ENCODE data around the gene SHQ1. TPM values are rescaled to one million over a fixed set of nuclear protein-coding genes. Genes with fewer than 3 reads are reported as not detected.

SHQ1 gene
- total and polyA plus RNA-seq, 2 donors (not counting 3 experiments of a cell fraction or from before 2014, with no cell fraction given), result 7.3 to 20.6 TPM

DNA sequence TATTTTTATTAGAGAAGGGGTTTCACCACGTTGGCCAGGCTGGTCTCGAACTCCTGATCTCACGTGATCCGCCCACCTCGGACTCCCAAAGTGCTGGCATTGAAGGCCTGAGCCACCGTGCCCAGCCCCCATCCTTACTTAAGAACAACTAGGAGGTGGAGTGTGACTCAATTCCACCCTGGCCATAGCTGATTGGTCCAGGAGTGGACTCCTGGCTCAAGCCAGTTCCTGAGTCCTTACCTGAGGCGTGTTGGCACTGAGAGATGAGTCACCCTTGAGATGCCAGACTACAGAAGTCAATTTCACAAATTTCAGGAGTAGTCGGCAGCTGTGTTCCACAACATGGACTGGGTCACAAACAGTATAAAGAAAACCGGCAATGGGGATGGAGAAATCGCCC lies 124.2 kb downstream of the SHQ1 start:
- H3K9me1 ChIP-seq (replicated peaks; ENCODE audit: control insufficient read depth, extremely low read depth, insufficient read depth, low read length), result no peaks in the 10 kb centered on the region
- no peak for TF ChIP-seq GATA2 (IDR thresholded peaks at IDR 0.05; ENCODE audit: insufficient read depth, insufficient read length, low read depth, low read length)
- TF ChIP-seq POLR2A (IDR thresholded peaks at IDR 0.05; ENCODE audit: low read depth, low read length), result no peak
- no peak for TF ChIP-seq FOS (IDR thresholded peaks at IDR 0.05; ENCODE audit: borderline replicate concordance, insufficient read depth, low read length)
- TF ChIP-seq POLR2AphosphoS5 (IDR thresholded peaks at IDR 0.05; ENCODE audit: insufficient read depth, low read depth, low read length), result no peak
- no peak for TF ChIP-seq CTCF (IDR thresholded peaks at IDR 0.05; ENCODE audit: extremely low read depth in 1 of 2, insufficient read depth in 1 of 2, low read depth in 1 of 2, low read length in 2 of 2)
- TF ChIP-seq MAX (IDR thresholded peaks at IDR 0.05; ENCODE audit: insufficient read depth, insufficient read length), result no peak
- TF ChIP-seq MYC (IDR thresholded peaks at IDR 0.05; ENCODE audit: low read depth, low read length), result no peak
- TF ChIP-seq JUN (IDR thresholded peaks at IDR 0.05; ENCODE audit: borderline replicate concordance, insufficient read depth, insufficient read length, low read depth), result no peak
- no peaks in the 10 kb centered on the region for H4K20me1 ChIP-seq (replicated peaks; ENCODE audit: control insufficient read depth, extremely low read depth, insufficient read depth, low read length)
- no peak overlapping the region for H2AFZ ChIP-seq (ENCODE audit: low read depth, low read length)
- POLR2A ChIA-PET, result no interaction called here
- intact Hi-C loops (cut with micrococcal nuclease), result no loop called here
- no peaks in the 10 kb centered on the region for H3K27me3 ChIP-seq (ENCODE audit: control insufficient read depth in 2 of 2, insufficient read depth in 2 of 2, low read length in 2 of 2)
- no peak overlapping the region for H3K4me3 ChIP-seq (replicated peaks in 1 of 3; ENCODE audit: insufficient read depth in 1 of 3, low read depth in 1 of 3, low read length in 3 of 3)
- H3K79me2 ChIP-seq (ENCODE audit: control insufficient read depth, insufficient read depth, low read length), result no peaks in the 10 kb centered on the region
- H3K4me2 ChIP-seq (ENCODE audit: insufficient read depth, low read length), result no peak overlapping the region
- DNase-seq (ENCODE audit: low read depth, low spot score), result no peak
- CTCF ChIA-PET, result interaction anchor here (1.2 to 1.4 kb wide), 2 partner anchors 14 to 25 kb away, joined by 3 read pairs; no protein-coding TSS in a partner anchor
- no peak for FAIRE-seq
- dilution Hi-C loops (cut with MboI; ENCODE audit: extremely low pct_ligation_motif_present, low sequenced_read_pairs), result no loop called here
- peaks cover 8% of the 10 kb centered on the region for H3K4me1 ChIP-seq (ENCODE audit: control insufficient read depth, extremely low read depth, insufficient read depth, low read length)
- no TSS peak for BruUV-seq (replicated peaks)
- H3K9ac ChIP-seq (replicated peaks; ENCODE audit: extremely low read depth, insufficient read depth, low read length), result no peak overlapping the region
- H3K9me3 ChIP-seq (replicated peaks; ENCODE audit: control insufficient read depth, insufficient read depth, low read length), result no peaks in the 10 kb centered on the region
- H3K27ac ChIP-seq (ENCODE audit: insufficient read depth, low read depth, low read length), result no peak overlapping the region
- H3K36me3 ChIP-seq (ENCODE audit: control insufficient read depth in 2 of 2, extremely low read depth in 1 of 2, insufficient read depth in 2 of 2, low read length in 2 of 2), result no peaks in the 10 kb centered on the region

Data from endothelial cell of umbilical vein (primary cell).